ENCODE data around the gene CCDC6.
"Not testable (repeated sequence)": the region's sequence is repeated elsewhere in the genome, so short reads cannot be mapped to it uniquely, and the experiment has no call there.

Gene CCDC6

GRCh38 chr10:59752278-59752940, 153.9 kb downstream of the CCDC6 start:
- no peak for DNase-seq

- no peak for DNase-seq
Observed at GRCh38 chr10:59750155-59750945, 156.0 kb downstream of the CCDC6 start.

DNA sequence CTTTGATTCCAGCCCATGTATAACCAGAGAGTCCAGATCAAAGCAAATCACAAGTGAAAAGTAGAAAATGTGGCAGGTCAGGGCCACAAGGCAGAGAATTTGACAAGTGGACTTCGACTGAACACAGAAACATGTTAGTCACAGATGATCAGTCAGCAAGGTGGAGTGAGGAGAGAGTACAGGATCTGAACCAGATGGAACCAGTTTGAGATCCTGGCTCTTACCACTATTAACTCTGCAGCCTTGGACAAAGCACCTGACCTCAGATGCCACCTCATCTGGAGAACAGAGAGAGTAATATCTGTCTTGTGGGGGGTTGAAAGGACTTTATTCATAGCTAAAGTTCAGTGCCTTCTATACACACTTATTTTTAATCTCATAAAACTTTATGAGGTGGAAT, 157.5 kb downstream of the CCDC6 start:
- DNase-seq, result no peak

DNA sequence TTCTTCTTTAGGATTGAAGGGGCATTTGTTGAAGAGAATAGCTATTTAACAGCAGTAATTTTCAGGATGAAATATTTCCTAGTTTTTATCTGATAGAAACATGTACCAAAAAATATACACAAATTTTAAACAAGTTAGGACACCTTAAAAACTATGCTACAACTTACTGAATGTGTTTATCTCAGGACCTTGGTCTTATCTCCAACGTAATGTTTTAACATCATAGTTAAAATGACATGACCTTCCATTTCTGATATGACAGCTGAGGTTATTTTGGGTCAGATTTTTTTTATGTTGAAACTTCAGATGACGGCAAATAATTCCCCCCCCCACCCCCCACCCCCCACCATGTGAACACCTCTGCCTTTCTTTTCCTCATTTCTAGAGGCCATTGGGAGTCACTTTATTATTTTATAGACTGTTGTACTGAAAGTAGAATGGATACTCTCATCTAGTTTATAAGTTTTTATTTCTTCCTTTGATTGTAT, 161.1 kb downstream of the CCDC6 start:
- DNase-seq, result no peak

GRCh38 chr10:59744762-59745161, 161.6 kb downstream of the CCDC6 start:
- not testable (repeated sequence) for DNase-seq

DNA sequence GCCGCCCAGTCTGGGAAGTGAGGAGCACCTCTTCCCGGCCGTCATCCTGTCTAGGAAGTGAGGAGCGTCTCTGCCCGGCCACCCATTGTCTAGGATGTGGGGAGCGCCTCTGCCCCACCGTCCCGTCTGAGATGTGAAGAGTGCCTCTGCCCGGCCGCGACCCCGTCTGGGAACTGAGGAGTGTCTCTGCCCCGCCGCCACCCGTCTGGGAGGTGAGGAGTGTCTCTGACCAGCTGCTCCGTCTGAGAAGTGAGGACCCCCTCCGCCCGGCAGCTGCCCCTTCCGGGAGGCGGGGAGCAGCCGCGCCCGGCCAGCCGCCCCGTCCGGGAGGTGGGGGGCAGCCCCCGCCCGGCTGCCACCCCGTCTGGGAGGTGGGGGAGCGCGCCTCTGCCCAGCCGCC, 162.2 kb downstream of the CCDC6 start:
- DNase-seq, result not testable (repeated sequence)

DNA sequence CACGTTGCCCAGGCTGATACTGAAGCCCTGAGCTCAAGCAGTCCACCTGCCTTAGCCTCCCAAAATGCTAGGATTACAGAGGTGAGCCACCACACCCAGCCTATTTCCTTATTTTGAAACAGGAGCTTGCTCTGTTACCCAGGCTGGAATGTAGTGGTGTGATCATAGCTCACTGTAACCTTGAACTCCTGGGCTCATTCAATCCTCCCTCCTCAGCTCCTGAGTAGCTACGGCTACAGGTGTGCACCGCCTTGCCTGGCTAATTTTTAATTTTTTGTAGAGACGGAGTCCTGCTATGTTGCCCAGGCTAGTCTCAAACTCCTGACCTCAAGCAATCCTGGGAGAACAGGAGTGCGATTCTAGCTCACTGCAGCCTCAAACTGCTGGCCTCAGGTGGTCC, 164.8 kb downstream of the CCDC6 start:
- no peak for DNase-seq

GRCh38 chr10:59741048-59741447, 165.3 kb downstream of the CCDC6 start:
- DNase-seq, result no peak

Measured in femur (tissue), 1 donor.